GM21367 (cell line): ENCODE data around the gene CLEC18C.
"Not testable (repeated sequence)": the region's sequence is repeated elsewhere in the genome, so short reads cannot be mapped to it uniquely, and the experiment has no call there.

Source experiments
- ATAC-seq: cut with Tn5 transposase; IDR thresholded peaks from one replicate; pipeline ENCODE4 v1.9.1; 2021; ENCODE audit not compliant: unreplicated experiment

The CLEC18C gene

GRCh38 chr16:70159355-70160348 lies 13.9 kb upstream of the CLEC18C start:
- ATAC-seq, result no peak

GRCh38 chr16:70160388-70160787 lies 13.2 kb upstream of the CLEC18C start:
- ATAC-seq, result no peak

GRCh38 chr16:70160821-70161220 lies 12.8 kb upstream of the CLEC18C start:
- no peak for ATAC-seq

- ATAC-seq, result no peak
Observed at GRCh38 chr16:70161350-70161749, 12.2 kb upstream of the CLEC18C start.

GRCh38 chr16:70162041-70162451 lies 11.5 kb upstream of the CLEC18C start:
- no peak for ATAC-seq

GRCh38 chr16:70163596-70163995 lies 10.0 kb upstream of the CLEC18C start:
- no peak for ATAC-seq

GRCh38 chr16:70166688-70167087 lies 6.9 kb upstream of the CLEC18C start:
- not testable (repeated sequence) for ATAC-seq

- not testable (repeated sequence) for ATAC-seq
Observed at GRCh38 chr16:70173916-70174315, 329 bp downstream of the CLEC18C start.

GRCh38 chr16:70174387-70174932 lies 873 bp downstream of the CLEC18C start:
- ATAC-seq, result not testable (repeated sequence)

GRCh38 chr16:70187858-70188607 lies 14.4 kb downstream of the CLEC18C start:
- not testable (repeated sequence) for ATAC-seq

GRCh38 chr16:70188608-70188915 lies 15.0 kb downstream of the CLEC18C start:
- ATAC-seq, result not testable (repeated sequence)

- ATAC-seq, result not testable (repeated sequence)
Observed at GRCh38 chr16:70190574-70190973, 17.0 kb downstream of the CLEC18C start.

- not testable (repeated sequence) for ATAC-seq
Observed at GRCh38 chr16:70196683-70197300, 23.2 kb downstream of the CLEC18C start.

- not testable (repeated sequence) for ATAC-seq
Observed at GRCh38 chr16:70197611-70198010, 24.0 kb downstream of the CLEC18C start.

GRCh38 chr16:70198230-70198629 lies 24.6 kb downstream of the CLEC18C start:
- not testable (repeated sequence) for ATAC-seq

- ATAC-seq, result not testable (repeated sequence)
Observed at GRCh38 chr16:70198666-70199065, 25.1 kb downstream of the CLEC18C start.

- ATAC-seq, result not testable (repeated sequence)
Observed at GRCh38 chr16:70199170-70199569, 25.6 kb downstream of the CLEC18C start.

GRCh38 chr16:70200063-70200462 lies 26.5 kb downstream of the CLEC18C start:
- not testable (repeated sequence) for ATAC-seq

- ATAC-seq, result not testable (repeated sequence)
Observed at GRCh38 chr16:70203508-70203907, 29.9 kb downstream of the CLEC18C start.

GRCh38 chr16:70204010-70204409 lies 30.4 kb downstream of the CLEC18C start:
- ATAC-seq, result not testable (repeated sequence)
